Endothelial cell of umbilical vein (primary cell): ENCODE data around the gene MYO19. TPM values are rescaled to one million over a fixed set of nuclear protein-coding genes. Genes with fewer than 3 reads are reported as not detected.

Experiments used
- BruUV-seq: library from RNA; stranded (reverse); fragments of 400-500 nt; replicated peaks from 2 replicates; lab custom pipeline; 2021; lab: Mats Ljungman, UMichigan
- CTCF ChIA-PET: fragments of 300-600, 350-600 bp; sonication (Branson Sonifier 250); formaldehyde crosslinking; loops from one replicate; lab custom pipeline; 2021; ENCODE audit warnings: antibody characterized with exemption, inconsistent platforms; lab: Charles Lee
- POLR2A ChIA-PET: fragments of 300-600, 350-600 bp; sonication (Branson Sonifier 250); formaldehyde crosslinking; loops from one replicate; lab custom pipeline; 2021; ENCODE audit warnings: antibody characterized with exemption, inconsistent platforms; lab: Charles Lee
- DNase-seq: peaks from one replicate; pipeline ENCODE4 v3.0.0-alpha.2; 2011; ENCODE audit warnings: low read depth, low spot score
- FAIRE-seq: peaks from 2 replicates; lab custom pipeline; 2011; peaks lifted over from hg19 to GRCh38; lab: Jason Lieb, UNC
- H2AFZ ChIP-seq: 2 replicates; pipeline ENCODE4 v1.6.0; 2012; ENCODE audit warnings: low read depth, low read length, control low read depth, inconsistent platforms
- H3K27ac ChIP-seq: 2 replicates; pipeline ENCODE4 v1.5.1; 2011; ENCODE audit warnings: low read depth, mild to moderate bottlenecking, control low read depth, low read length, moderate library complexity; ENCODE audit not compliant: insufficient read depth
- H3K27me3 ChIP-seq, 2 experiments: 2 replicates each; pipeline versions ENCODE4 v1.6.0 to v1.6.1; 2011; ENCODE audit warnings: low read length in 2 of 2, mixed read lengths in 1 of 2; ENCODE audit not compliant: control insufficient read depth in 2 of 2, insufficient read depth in 2 of 2
- H3K36me3 ChIP-seq, 2 experiments: 2 replicates in 1 of 2; 3 replicates in 1 of 2; pipeline ENCODE4 v1.5.1; 2011; ENCODE audit warnings: low read length in 2 of 2, mild to moderate bottlenecking in 1 of 2, moderate library complexity in 1 of 2; ENCODE audit not compliant: control insufficient read depth in 2 of 2, insufficient read depth in 2 of 2; ENCODE audit errors: extremely low read depth in 1 of 2
- H3K4me1 ChIP-seq: 3 replicates; pipeline ENCODE4 v1.5.1; 2011; ENCODE audit warnings: mild to moderate bottlenecking, low read length; ENCODE audit not compliant: control insufficient read depth, insufficient read depth; ENCODE audit errors: extremely low read depth
- H3K4me2 ChIP-seq: 2 replicates; pipeline ENCODE4 v1.6.1; 2011; ENCODE audit warnings: low read length, control low read depth, mixed read lengths; ENCODE audit not compliant: insufficient read depth
- H3K4me3 ChIP-seq, 3 experiments: fragments of 200-600 bp in 1 of 3; sonication (generic), shearing (Covaris generic) in 1 of 3; replicated peaks in 1 of 3; 2 replicates each; pipeline ENCODE4 v1.5.1; 2011 to 2016; ENCODE audit warnings: control low read depth in 3 of 3, low read length in 3 of 3, mild to moderate bottlenecking in 2 of 3, inconsistent platforms in 1 of 3, low read depth in 1 of 3, moderate library complexity in 1 of 3; ENCODE audit not compliant: insufficient read depth in 1 of 3
- H3K79me2 ChIP-seq: 2 replicates; pipeline ENCODE4 v1.6.0; 2012; ENCODE audit warnings: low read length, inconsistent platforms; ENCODE audit not compliant: control insufficient read depth, insufficient read depth
- H3K9ac ChIP-seq: replicated peaks from 2 replicates; pipeline ENCODE3; 2011; ENCODE audit warnings: low read length, control low read depth; ENCODE audit not compliant: insufficient read depth; ENCODE audit errors: extremely low read depth
- H3K9me1 ChIP-seq: replicated peaks from 3 replicates; pipeline ENCODE4 v1.6.0; 2011; ENCODE audit warnings: mild to moderate bottlenecking, low read length; ENCODE audit not compliant: control insufficient read depth, insufficient read depth; ENCODE audit errors: extremely low read depth
- H3K9me3 ChIP-seq: replicated peaks from 2 replicates; pipeline ENCODE4 v1.5.1; 2012; ENCODE audit warnings: low read length, inconsistent platforms; ENCODE audit not compliant: control insufficient read depth, insufficient read depth
- H4K20me1 ChIP-seq: replicated peaks from 2 replicates; pipeline ENCODE3; 2011; ENCODE audit warnings: mild to moderate bottlenecking, low read length; ENCODE audit not compliant: control insufficient read depth, insufficient read depth; ENCODE audit errors: extremely low read depth
- EZH2 ChIP-seq: IDR thresholded peaks from 2 replicates; pipeline ENCODE4 v1.6.1; 2012; ENCODE audit warnings: borderline replicate concordance, low read depth, mild to moderate bottlenecking, moderate library complexity, low read length, inconsistent platforms; ENCODE audit not compliant: severe bottlenecking
- FOS ChIP-seq: IDR thresholded peaks from 2 replicates; pipeline ENCODE4 v1.6.1; 2011; ENCODE audit warnings: mild to moderate bottlenecking, low read length, moderate library complexity, borderline replicate concordance; ENCODE audit not compliant: insufficient read depth
- GATA2 ChIP-seq: IDR thresholded peaks from 2 replicates; pipeline ENCODE4 v1.7.0; 2011; ENCODE audit warnings: low read depth, mild to moderate bottlenecking, moderate library complexity, mixed read lengths, low read length; ENCODE audit not compliant: insufficient read length, insufficient read depth
- JUN ChIP-seq: IDR thresholded peaks from 2 replicates; pipeline ENCODE4 v1.6.1; 2011; ENCODE audit warnings: borderline replicate concordance, low read depth; ENCODE audit not compliant: insufficient read length, insufficient read depth
- MAX ChIP-seq: IDR thresholded peaks from 2 replicates; pipeline ENCODE4 v1.6.1; 2011; ENCODE audit not compliant: insufficient read depth, insufficient read length
- MYC ChIP-seq: IDR thresholded peaks from one replicate; pipeline ENCODE4 v1.6.1; 2011; ENCODE audit warnings: mild to moderate bottlenecking, low read depth, low read length
- POLR2A ChIP-seq: IDR thresholded peaks from 2 replicates; pipeline ENCODE4 v1.6.1; 2012; ENCODE audit warnings: low read depth, mild to moderate bottlenecking, control low read depth, low read length
- POLR2AphosphoS5 ChIP-seq: IDR thresholded peaks from 2 replicates; pipeline ENCODE4 v1.6.1; 2012; ENCODE audit warnings: low read depth, mild to moderate bottlenecking, control low read depth, low read length, moderate library complexity; ENCODE audit not compliant: insufficient read depth
- dilution Hi-C: fragments of 300-500 bp; cut with MboI; formaldehyde crosslinking; loops from one replicate; pipeline ENCODE4 v1.15.0; 2019; ENCODE audit warnings: low sequenced_read_pairs; ENCODE audit not compliant: extremely low pct_ligation_motif_present
- intact Hi-C: fragments of 100-400 bp; cut with micrococcal nuclease; formaldehyde crosslinking; loops from one replicate; pipeline ENCODE4 v1.10.0; 2022
- polyA plus RNA-seq, 4 experiments: library from polyadenylated mRNA; depleted of rRNA in 3 of 4; stranded (reverse) in 3 of 4; unstranded in 1 of 4; fragments of >200 nt; gene quantifications; 2 replicates each; pipeline versions ENCODE4 v1.2.1 to v1.2.3, GENCODE V29; 2011 to 2012; ENCODE audit warnings: missing spikeins in 1 of 4
- total RNA-seq: library from RNA; stranded (reverse); gene quantifications from 2 replicates; pipeline ENCODE4 v1.2.3, GENCODE V29; 2021
- TF ChIP-seq, protein P1 (sequence below), 2 donors: IDR thresholded peaks; 1 replicate in 1 of 2; 2 replicates in 1 of 2; pipeline ENCODE4 v1.5.1; 2011; ENCODE audit warnings: low read length in 2 of 2, mild to moderate bottlenecking in 2 of 2, moderate library complexity in 2 of 2, control low read depth in 1 of 2, inconsistent platforms in 1 of 2, low read depth in 1 of 2; ENCODE audit not compliant: insufficient read depth in 1 of 2; ENCODE audit errors: extremely low read depth in 1 of 2

MYO19 gene
- total and polyA plus RNA-seq, 2 donors (not counting 3 experiments of a cell fraction or from before 2014, with no cell fraction given): 75.4 to 95.7 TPM

- H3K4me2 ChIP-seq: no peak overlapping the region
- no peaks in the 10 kb centered on the region for H4K20me1 ChIP-seq
- intact Hi-C loops: no loop called here
- FAIRE-seq (no peak), DNase-seq (no peak)
- POLR2A ChIA-PET: no interaction called here
- H3K9me1 ChIP-seq: no peaks in the 10 kb centered on the region
- H3K4me1 ChIP-seq: no peaks in the 10 kb centered on the region
- no TSS peak for BruUV-seq
- no peak overlapping the region for H3K4me3 ChIP-seq
- dilution Hi-C loops: no loop called here
- no peak overlapping the region for H2AFZ ChIP-seq
- H3K9me3 ChIP-seq: no peaks in the 10 kb centered on the region
- H3K27ac ChIP-seq: no peak overlapping the region
- peaks cover 40% of the 10 kb centered on the region for H3K79me2 ChIP-seq
- TF ChIP-seq POLR2AphosphoS5 (no peak), POLR2A (no peak), GATA2 (no peak), EZH2 (no peak), FOS (no peak), MYC (no peak), JUN (no peak), MAX (no peak)
- TF ChIP-seq, protein P1, sequence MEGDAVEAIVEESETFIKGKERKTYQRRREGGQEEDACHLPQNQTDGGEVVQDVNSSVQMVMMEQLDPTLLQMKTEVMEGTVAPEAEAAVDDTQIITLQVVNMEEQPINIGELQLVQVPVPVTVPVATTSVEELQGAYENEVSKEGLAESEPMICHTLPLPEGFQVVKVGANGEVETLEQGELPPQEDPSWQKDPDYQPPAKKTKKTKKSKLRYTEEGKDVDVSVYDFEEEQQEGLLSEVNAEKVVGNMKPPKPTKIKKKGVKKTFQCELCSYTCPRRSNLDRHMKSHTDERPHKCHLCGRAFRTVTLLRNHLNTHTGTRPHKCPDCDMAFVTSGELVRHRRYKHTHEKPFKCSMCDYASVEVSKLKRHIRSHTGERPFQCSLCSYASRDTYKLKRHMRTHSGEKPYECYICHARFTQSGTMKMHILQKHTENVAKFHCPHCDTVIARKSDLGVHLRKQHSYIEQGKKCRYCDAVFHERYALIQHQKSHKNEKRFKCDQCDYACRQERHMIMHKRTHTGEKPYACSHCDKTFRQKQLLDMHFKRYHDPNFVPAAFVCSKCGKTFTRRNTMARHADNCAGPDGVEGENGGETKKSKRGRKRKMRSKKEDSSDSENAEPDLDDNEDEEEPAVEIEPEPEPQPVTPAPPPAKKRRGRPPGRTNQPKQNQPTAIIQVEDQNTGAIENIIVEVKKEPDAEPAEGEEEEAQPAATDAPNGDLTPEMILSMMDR (IDR thresholded peaks at IDR 0.05; ENCODE audit: extremely low read depth in 1 of 2, insufficient read depth in 1 of 2, low read depth in 1 of 2, low read length in 2 of 2): no peak
- no peaks in the 10 kb centered on the region for H3K27me3 ChIP-seq
- peaks cover 11 to 16% of the 10 kb centered on the region in 2 experiments for H3K36me3 ChIP-seq
- CTCF ChIA-PET: interaction anchor here (1.2 to 1.4 kb wide), 4 partner anchors 8 to 15 kb away, joined by 3 to 5 read pairs (median 4); no protein-coding TSS in a partner anchor
- H3K9ac ChIP-seq: no peak overlapping the region
Observed at GRCh38 chr17:36566081-36566480, 31.4 kb upstream of the MYO19 start.
